Esophagus squamous epithelium (tissue), 4 donors: Measurements from ENCODE around the gene C6orf62.

Experiments used
- CTCF ChIP-seq, 6 experiments: fragments of 450-650 bp in 4 of 6; fragments of 200-600 bp in 2 of 6; sonication (generic) in 2 of 6; IDR thresholded peaks; one replicate each; pipeline ENCODE4 v1.5.1; 2016 to 2019; ENCODE audit warnings: antibody characterized with exemption in 6 of 6, mild to moderate bottlenecking in 4 of 6, moderate library complexity in 4 of 6
- POLR2A ChIP-seq, 4 donors: fragments of 450-650 bp; IDR thresholded peaks; one replicate each; pipeline ENCODE4 v1.6.1; 2017; ENCODE audit warnings: antibody characterized with exemption in 4 of 4, mild to moderate bottlenecking in 4 of 4, moderate library complexity in 3 of 4

GRCh38 chr6:24723270-24723669, 4.3 kb upstream of the C6orf62 start:
- TF ChIP-seq CTCF (IDR thresholded peaks at IDR 0.05) (no peak), POLR2A (IDR thresholded peaks at IDR 0.05) (no peak)
